GM23338 (cell line): ENCODE results near the gene ANKRD13B. TPM values are rescaled to one million over a fixed set of nuclear protein-coding genes. Genes with fewer than 3 reads are reported as not detected.

ENCODE experiments used
- ATAC-seq: fragments of 200-7000 bp; cut with Tn5 transposase; 3 replicates; pipeline ENCODE4 v1.9.1; 2020
- DNase-seq: peaks from one replicate; pipeline ENCODE4 v3.0.0-alpha.2; 2015; ENCODE audit warnings: low spot score
- H2AFZ ChIP-seq: fragments of 200-600 bp; sonication (generic); 2 replicates; pipeline ENCODE4 v1.8.0; 2016; ENCODE audit warnings: antibody characterized with exemption, mild to moderate bottlenecking, moderate library complexity
- H3F3A ChIP-seq: fragments of 200-600 bp; sonication (generic); replicated peaks from 2 replicates; pipeline ENCODE4 v1.8.0; 2017; ENCODE audit warnings: antibody characterized with exemption, mixed run types, low read depth
- H3K27ac ChIP-seq: fragments of 200-600 bp; sonication (generic); 2 replicates; pipeline ENCODE4 v1.6.1; 2016; ENCODE audit warnings: low read depth
- H3K27me3 ChIP-seq: fragments of 200-600 bp; sonication (generic); 2 replicates; pipeline ENCODE4 v1.8.0; 2016; ENCODE audit warnings: mild to moderate bottlenecking, mixed run types, moderate library complexity; ENCODE audit not compliant: insufficient read depth
- H3K36me3 ChIP-seq: fragments of 200-600 bp; sonication (generic); 2 replicates; pipeline ENCODE4 v1.8.0; 2016; ENCODE audit warnings: mild to moderate bottlenecking; ENCODE audit not compliant: insufficient read depth
- H3K4me1 ChIP-seq: fragments of 200-600 bp; sonication (generic); 2 replicates; pipeline ENCODE4 v1.8.0; 2016; ENCODE audit warnings: mild to moderate bottlenecking, moderate library complexity; ENCODE audit not compliant: insufficient read depth
- H3K4me2 ChIP-seq: fragments of 200-600 bp; sonication (generic); 2 replicates; pipeline ENCODE4 v1.7.1; 2017; ENCODE audit warnings: mixed run types
- H3K4me3 ChIP-seq: fragments of 200-600 bp; sonication (generic); 2 replicates; pipeline ENCODE4 v1.6.1; 2016; ENCODE audit warnings: mixed run types
- H3K79me2 ChIP-seq: fragments of 200-600 bp; sonication (generic); replicated peaks from 2 replicates; pipeline ENCODE4 v1.8.0; 2017; ENCODE audit warnings: mild to moderate bottlenecking; ENCODE audit not compliant: insufficient read depth
- H3K9me2 ChIP-seq: fragments of 200-600 bp; sonication (generic); 2 replicates; pipeline ENCODE4 v1.8.0; 2017; ENCODE audit not compliant: insufficient read depth
- H4K20me1 ChIP-seq: fragments of 200-600 bp; sonication (generic); replicated peaks from 2 replicates; pipeline ENCODE4 v1.8.0; 2017; ENCODE audit warnings: mild to moderate bottlenecking; ENCODE audit not compliant: insufficient read depth
- H3K27ac Mint-ChIP-seq: 2 replicates; pipeline ENCODE4 v1.8.0; 2020; ENCODE audit warnings: inconsistent platforms, mild to moderate bottlenecking, moderate library complexity, mixed read lengths
- H3K27me3 Mint-ChIP-seq: 3 replicates; pipeline ENCODE4 v1.8.0; 2022; ENCODE audit warnings: low read depth, mild to moderate bottlenecking, moderate library complexity, mixed read lengths, inconsistent platforms; ENCODE audit not compliant: insufficient read depth, poor library complexity
- H3K36me3 Mint-ChIP-seq: 3 replicates; pipeline ENCODE4 v1.8.0; 2021; ENCODE audit warnings: low read depth, mild to moderate bottlenecking, inconsistent platforms, moderate library complexity, mixed read lengths
- H3K4me1 Mint-ChIP-seq: 3 replicates; pipeline ENCODE4 v1.8.0; 2020; ENCODE audit warnings: mild to moderate bottlenecking, inconsistent platforms, mixed read lengths
- H3K4me3 Mint-ChIP-seq: 3 replicates; pipeline ENCODE4 v1.8.0; 2021; ENCODE audit warnings: moderate library complexity, mild to moderate bottlenecking, inconsistent platforms, mixed read lengths
- H3K9me3 Mint-ChIP-seq: 3 replicates; pipeline ENCODE4 v1.8.0; 2020; ENCODE audit warnings: moderate library complexity, mild to moderate bottlenecking, inconsistent platforms, mixed read lengths
- CREB1 ChIP-seq: fragments of 250-450 bp; sonication (Bioruptor Pico); IDR thresholded peaks from 2 replicates; pipeline ENCODE4 v1.5.0; 2020; ENCODE audit warnings: low read depth, mild to moderate bottlenecking, moderate library complexity
- EZH2phosphoT487 ChIP-seq: fragments of 200-600 bp; sonication (generic); IDR thresholded peaks from one replicate; pipeline ENCODE4 v1.8.1; 2018; ENCODE audit warnings: antibody characterized with exemption; ENCODE audit not compliant: unreplicated experiment
- JUNB ChIP-seq: IDR thresholded peaks from one replicate; pipeline ENCODE4 v1.6.1; 2016; ENCODE audit warnings: antibody characterized with exemption; ENCODE audit not compliant: unreplicated experiment
- NANOG ChIP-seq: IDR thresholded peaks from 2 replicates; pipeline ENCODE4 v1.6.1; 2016; ENCODE audit warnings: antibody characterized with exemption, borderline replicate concordance
- STAT1 ChIP-seq: IDR thresholded peaks from one replicate; pipeline ENCODE4 v1.6.1; 2016; ENCODE audit warnings: antibody characterized with exemption; ENCODE audit not compliant: unreplicated experiment
- ZNF114 ChIP-seq: fragments of 250-450 bp; sonication (Bioruptor Pico); IDR thresholded peaks from 2 replicates; pipeline ENCODE4 v1.5.0; 2020; ENCODE audit warnings: mild to moderate bottlenecking, moderate library complexity
- ZNF331 ChIP-seq: fragments of 250-450 bp; sonication (Bioruptor Pico); IDR thresholded peaks from 2 replicates; pipeline ENCODE4 v1.5.0; 2020; ENCODE audit warnings: low read depth, mild to moderate bottlenecking, moderate library complexity
- polyA plus RNA-seq: library from polyadenylated mRNA; unstranded; fragments of >200 nt; fragmentation: Nextera tagmentation; extraction: Ambion mirVana; gene quantifications from 2 replicates; pipeline ENCODE4 v1.2.1, GENCODE V29; 2016
- total RNA-seq: library from RNA; depleted of rRNA; stranded (reverse); fragments of >200 nt; shearing (Covaris generic); gene quantifications from 2 replicates; pipeline ENCODE4 v1.2.3, GENCODE V29; 2014
- TF ChIP-seq, protein P1 (sequence below): IDR thresholded peaks from one replicate; pipeline ENCODE4 v1.6.1; 2018; ENCODE audit warnings: antibody characterized with exemption; ENCODE audit not compliant: unreplicated experiment
- TF ChIP-seq, protein P2 (sequence below), 2 experiments: fragments of 200-600 bp in 1 of 2; sonication (generic) in 1 of 2; conservative IDR thresholded peaks; 2 replicates each; pipeline versions ENCODE4 v1.5.1 to v1.6.1; 2016 to 2017; ENCODE audit warnings: antibody characterized with exemption in 2 of 2, low read depth in 2 of 2, mild to moderate bottlenecking in 2 of 2, moderate library complexity in 1 of 2
- TF ChIP-seq, protein P3 (sequence below): fragments of 250-450 bp; sonication (Bioruptor Pico); IDR thresholded peaks from 2 replicates; pipeline ENCODE4 v1.5.0; 2020; ENCODE audit warnings: mild to moderate bottlenecking, moderate library complexity
- TF ChIP-seq, protein P4 (sequence below): IDR thresholded peaks from 2 replicates; pipeline ENCODE4 v1.6.1; 2016; ENCODE audit warnings: antibody characterized with exemption

ANKRD13B gene
- total and polyA plus RNA-seq, 2 experiments from 2014 or later: 8.2 to 57.4 TPM

DNA sequence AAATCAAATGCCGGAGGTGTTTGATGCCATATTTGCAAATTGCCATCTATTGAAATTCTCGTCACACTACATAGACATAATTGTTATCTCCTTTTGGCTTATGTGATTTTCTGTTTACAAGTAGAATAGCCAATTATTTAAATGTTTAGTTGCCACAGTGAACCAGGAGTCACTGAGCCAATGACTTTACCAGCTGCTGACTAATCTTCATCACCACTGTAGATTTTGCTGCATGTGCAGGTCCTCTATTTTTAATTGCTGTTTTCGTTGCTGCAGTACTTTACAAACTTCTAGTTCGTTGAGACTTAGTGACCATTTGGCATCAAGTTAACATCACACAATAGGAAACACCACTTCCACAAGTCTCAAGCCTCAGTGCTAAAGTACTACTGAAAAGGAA is 48.9 kb upstream of the ANKRD13B start (continued):
- TF ChIP-seq, protein P1, sequence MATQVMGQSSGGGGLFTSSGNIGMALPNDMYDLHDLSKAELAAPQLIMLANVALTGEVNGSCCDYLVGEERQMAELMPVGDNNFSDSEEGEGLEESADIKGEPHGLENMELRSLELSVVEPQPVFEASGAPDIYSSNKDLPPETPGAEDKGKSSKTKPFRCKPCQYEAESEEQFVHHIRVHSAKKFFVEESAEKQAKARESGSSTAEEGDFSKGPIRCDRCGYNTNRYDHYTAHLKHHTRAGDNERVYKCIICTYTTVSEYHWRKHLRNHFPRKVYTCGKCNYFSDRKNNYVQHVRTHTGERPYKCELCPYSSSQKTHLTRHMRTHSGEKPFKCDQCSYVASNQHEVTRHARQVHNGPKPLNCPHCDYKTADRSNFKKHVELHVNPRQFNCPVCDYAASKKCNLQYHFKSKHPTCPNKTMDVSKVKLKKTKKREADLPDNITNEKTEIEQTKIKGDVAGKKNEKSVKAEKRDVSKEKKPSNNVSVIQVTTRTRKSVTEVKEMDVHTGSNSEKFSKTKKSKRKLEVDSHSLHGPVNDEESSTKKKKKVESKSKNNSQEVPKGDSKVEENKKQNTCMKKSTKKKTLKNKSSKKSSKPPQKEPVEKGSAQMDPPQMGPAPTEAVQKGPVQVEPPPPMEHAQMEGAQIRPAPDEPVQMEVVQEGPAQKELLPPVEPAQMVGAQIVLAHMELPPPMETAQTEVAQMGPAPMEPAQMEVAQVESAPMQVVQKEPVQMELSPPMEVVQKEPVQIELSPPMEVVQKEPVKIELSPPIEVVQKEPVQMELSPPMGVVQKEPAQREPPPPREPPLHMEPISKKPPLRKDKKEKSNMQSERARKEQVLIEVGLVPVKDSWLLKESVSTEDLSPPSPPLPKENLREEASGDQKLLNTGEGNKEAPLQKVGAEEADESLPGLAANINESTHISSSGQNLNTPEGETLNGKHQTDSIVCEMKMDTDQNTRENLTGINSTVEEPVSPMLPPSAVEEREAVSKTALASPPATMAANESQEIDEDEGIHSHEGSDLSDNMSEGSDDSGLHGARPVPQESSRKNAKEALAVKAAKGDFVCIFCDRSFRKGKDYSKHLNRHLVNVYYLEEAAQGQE: no peak
- no peak for TF ChIP-seq ZNF331 (CRISPR knock-in tag)
- no peak for TF ChIP-seq NANOG
- TF ChIP-seq, protein P2, sequence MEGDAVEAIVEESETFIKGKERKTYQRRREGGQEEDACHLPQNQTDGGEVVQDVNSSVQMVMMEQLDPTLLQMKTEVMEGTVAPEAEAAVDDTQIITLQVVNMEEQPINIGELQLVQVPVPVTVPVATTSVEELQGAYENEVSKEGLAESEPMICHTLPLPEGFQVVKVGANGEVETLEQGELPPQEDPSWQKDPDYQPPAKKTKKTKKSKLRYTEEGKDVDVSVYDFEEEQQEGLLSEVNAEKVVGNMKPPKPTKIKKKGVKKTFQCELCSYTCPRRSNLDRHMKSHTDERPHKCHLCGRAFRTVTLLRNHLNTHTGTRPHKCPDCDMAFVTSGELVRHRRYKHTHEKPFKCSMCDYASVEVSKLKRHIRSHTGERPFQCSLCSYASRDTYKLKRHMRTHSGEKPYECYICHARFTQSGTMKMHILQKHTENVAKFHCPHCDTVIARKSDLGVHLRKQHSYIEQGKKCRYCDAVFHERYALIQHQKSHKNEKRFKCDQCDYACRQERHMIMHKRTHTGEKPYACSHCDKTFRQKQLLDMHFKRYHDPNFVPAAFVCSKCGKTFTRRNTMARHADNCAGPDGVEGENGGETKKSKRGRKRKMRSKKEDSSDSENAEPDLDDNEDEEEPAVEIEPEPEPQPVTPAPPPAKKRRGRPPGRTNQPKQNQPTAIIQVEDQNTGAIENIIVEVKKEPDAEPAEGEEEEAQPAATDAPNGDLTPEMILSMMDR (conservative IDR thresholded peaks at IDR 0.05; ENCODE audit: low read depth in 2 of 2): no peak
- no peak for TF ChIP-seq STAT1
- no peak for TF ChIP-seq CREB1 (CRISPR knock-in tag)
- TF ChIP-seq JUNB: no peak
- no peak for TF ChIP-seq ZNF114 (CRISPR knock-in tag)
- no peak for TF ChIP-seq EZH2phosphoT487

DNA sequence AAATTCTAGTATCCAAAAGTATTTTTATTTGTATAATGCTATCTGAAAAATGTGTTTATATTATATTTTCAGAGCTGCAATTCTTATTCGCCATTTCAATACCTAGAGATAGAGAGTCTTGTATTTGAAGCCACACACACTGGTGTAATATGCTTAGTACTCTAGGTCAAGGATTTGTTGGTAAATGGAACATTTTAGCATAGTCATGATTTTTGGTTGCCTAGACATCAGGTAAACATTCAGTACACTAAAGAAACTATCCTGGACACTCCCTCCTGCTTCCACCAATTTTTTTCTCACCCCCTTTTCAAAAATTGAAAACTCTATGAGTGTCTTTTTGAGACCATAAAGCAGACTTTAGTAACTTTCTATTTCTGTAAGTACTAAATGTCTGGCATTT is 46.8 kb upstream of the ANKRD13B start:
- peaks cover 13% of the 10 kb centered on the region; the same call in 2 of the 3 replicates for H3K4me1 Mint-ChIP-seq
- peaks cover 19% of the 10 kb centered on the region for H3K4me1 ChIP-seq
- no peaks in the 10 kb centered on the region for H3F3A ChIP-seq
- H3K4me2 ChIP-seq: no peak overlapping the region
- no peaks in the 10 kb centered on the region for H3K9me3 Mint-ChIP-seq
- H3K9me2 ChIP-seq: no peaks in the 10 kb centered on the region
- H2AFZ ChIP-seq: no peak overlapping the region
- H3K36me3 Mint-ChIP-seq: peaks cover 14% of the 10 kb centered on the region
- H3K4me3 ChIP-seq: no peak overlapping the region
- peaks cover 14% of the 10 kb centered on the region; the same call in 1 of the 2 replicates for H3K36me3 ChIP-seq
- H3K27me3 Mint-ChIP-seq: peaks cover 3% of the 10 kb centered on the region
- H4K20me1 ChIP-seq: no peaks in the 10 kb centered on the region
- no peak for ATAC-seq
- no peak for DNase-seq
- no peak overlapping the region for H3K27ac Mint-ChIP-seq
- no peaks in the 10 kb centered on the region for H3K79me2 ChIP-seq
- H3K27me3 ChIP-seq: no peaks in the 10 kb centered on the region
- no peak overlapping the region for H3K27ac ChIP-seq
- no peak overlapping the region for H3K4me3 Mint-ChIP-seq
- TF ChIP-seq, protein P3, sequence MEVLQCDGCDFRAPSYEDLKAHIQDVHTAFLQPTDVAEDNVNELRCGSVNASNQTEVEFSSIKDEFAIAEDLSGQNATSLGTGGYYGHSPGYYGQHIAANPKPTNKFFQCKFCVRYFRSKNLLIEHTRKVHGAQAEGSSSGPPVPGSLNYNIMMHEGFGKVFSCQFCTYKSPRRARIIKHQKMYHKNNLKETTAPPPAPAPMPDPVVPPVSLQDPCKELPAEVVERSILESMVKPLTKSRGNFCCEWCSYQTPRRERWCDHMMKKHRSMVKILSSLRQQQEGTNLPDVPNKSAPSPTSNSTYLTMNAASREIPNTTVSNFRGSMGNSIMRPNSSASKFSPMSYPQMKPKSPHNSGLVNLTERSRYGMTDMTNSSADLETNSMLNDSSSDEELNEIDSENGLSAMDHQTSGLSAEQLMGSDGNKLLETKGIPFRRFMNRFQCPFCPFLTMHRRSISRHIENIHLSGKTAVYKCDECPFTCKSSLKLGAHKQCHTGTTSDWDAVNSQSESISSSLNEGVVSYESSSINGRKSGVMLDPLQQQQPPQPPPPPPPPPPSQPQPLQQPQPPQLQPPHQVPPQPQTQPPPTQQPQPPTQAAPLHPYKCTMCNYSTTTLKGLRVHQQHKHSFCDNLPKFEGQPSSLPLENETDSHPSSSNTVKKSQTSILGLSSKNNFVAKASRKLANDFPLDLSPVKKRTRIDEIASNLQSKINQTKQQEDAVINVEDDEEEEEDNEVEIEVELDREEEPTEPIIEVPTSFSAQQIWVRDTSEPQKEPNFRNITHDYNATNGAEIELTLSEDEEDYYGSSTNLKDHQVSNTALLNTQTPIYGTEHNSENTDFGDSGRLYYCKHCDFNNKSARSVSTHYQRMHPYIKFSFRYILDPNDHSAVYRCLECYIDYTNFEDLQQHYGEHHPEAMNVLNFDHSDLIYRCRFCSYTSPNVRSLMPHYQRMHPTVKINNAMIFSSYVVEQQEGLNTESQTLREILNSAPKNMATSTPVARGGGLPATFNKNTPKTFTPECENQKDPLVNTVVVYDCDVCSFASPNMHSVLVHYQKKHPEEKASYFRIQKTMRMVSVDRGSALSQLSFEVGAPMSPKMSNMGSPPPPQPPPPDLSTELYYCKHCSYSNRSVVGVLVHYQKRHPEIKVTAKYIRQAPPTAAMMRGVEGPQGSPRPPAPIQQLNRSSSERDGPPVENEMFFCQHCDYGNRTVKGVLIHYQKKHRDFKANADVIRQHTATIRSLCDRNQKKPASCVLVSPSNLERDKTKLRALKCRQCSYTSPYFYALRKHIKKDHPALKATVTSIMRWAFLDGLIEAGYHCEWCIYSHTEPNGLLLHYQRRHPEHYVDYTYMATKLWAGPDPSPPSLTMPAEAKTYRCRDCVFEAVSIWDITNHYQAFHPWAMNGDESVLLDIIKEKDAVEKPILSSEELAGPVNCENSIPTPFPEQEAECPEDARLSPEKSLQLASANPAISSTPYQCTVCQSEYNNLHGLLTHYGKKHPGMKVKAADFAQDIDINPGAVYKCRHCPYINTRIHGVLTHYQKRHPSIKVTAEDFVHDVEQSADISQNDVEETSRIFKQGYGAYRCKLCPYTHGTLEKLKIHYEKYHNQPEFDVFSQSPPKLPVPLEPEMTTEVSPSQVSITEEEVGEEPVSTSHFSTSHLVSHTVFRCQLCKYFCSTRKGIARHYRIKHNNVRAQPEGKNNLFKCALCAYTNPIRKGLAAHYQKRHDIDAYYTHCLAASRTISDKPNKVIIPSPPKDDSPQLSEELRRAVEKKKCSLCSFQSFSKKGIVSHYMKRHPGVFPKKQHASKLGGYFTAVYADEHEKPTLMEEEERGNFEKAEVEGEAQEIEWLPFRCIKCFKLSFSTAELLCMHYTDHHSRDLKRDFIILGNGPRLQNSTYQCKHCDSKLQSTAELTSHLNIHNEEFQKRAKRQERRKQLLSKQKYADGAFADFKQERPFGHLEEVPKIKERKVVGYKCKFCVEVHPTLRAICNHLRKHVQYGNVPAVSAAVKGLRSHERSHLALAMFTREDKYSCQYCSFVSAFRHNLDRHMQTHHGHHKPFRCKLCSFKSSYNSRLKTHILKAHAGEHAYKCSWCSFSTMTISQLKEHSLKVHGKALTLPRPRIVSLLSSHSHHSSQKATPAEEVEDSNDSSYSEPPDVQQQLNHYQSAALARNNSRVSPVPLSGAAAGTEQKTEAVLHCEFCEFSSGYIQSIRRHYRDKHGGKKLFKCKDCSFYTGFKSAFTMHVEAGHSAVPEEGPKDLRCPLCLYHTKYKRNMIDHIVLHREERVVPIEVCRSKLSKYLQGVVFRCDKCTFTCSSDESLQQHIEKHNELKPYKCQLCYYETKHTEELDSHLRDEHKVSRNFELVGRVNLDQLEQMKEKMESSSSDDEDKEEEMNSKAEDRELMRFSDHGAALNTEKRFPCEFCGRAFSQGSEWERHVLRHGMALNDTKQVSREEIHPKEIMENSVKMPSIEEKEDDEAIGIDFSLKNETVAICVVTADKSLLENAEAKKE (CRISPR knock-in tag): no peak
- no peak for TF ChIP-seq EZH2phosphoT487
- TF ChIP-seq, protein P4, sequence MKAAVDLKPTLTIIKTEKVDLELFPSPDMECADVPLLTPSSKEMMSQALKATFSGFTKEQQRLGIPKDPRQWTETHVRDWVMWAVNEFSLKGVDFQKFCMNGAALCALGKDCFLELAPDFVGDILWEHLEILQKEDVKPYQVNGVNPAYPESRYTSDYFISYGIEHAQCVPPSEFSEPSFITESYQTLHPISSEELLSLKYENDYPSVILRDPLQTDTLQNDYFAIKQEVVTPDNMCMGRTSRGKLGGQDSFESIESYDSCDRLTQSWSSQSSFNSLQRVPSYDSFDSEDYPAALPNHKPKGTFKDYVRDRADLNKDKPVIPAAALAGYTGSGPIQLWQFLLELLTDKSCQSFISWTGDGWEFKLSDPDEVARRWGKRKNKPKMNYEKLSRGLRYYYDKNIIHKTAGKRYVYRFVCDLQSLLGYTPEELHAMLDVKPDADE: no peak
- TF ChIP-seq ZNF331 (CRISPR knock-in tag): no peak
